IMR-90 (cell line): ENCODE results near the gene GABBR2.

Experiments used
- BHLHE40 ChIP-seq: fragments of 150-350 bp; IDR thresholded peaks from 2 replicates; pipeline ENCODE4 v1.6.1; 2016; ENCODE audit warnings: mild to moderate bottlenecking, low read depth, low read length
- CEBPB ChIP-seq: IDR thresholded peaks from 2 replicates; pipeline ENCODE4 v1.6.1; 2012; ENCODE audit warnings: low read depth, low read length, improper control_type of control experiment
- FOS ChIP-seq: fragments of 150-350 bp; IDR thresholded peaks from 2 replicates; pipeline ENCODE4 v1.6.1; 2016; ENCODE audit warnings: low read depth, low read length
- MAFK ChIP-seq: IDR thresholded peaks from 2 replicates; pipeline ENCODE4 v1.6.1; 2012; ENCODE audit warnings: low read depth, low read length, improper control_type of control experiment
- MAZ ChIP-seq: IDR thresholded peaks from 2 replicates; pipeline ENCODE4 v1.6.1; 2012; ENCODE audit warnings: low read depth, mild to moderate bottlenecking, low read length, improper control_type of control experiment, moderate library complexity, borderline replicate concordance
- NFE2L2 ChIP-seq: fragments of 150-350 bp; IDR thresholded peaks from 2 replicates; pipeline ENCODE4 v1.6.1; 2016; ENCODE audit warnings: low read depth, mild to moderate bottlenecking, low read length
- POLR2A ChIP-seq: IDR thresholded peaks from 2 replicates; pipeline ENCODE4 v1.6.1; 2012; ENCODE audit warnings: mild to moderate bottlenecking, low read depth, low read length
- RAD21 ChIP-seq: IDR thresholded peaks from 2 replicates; pipeline ENCODE4 v1.6.1; 2012; ENCODE audit warnings: low read length, improper control_type of control experiment
- RCOR1 ChIP-seq: IDR thresholded peaks from 2 replicates; pipeline ENCODE4 v1.6.1; 2012; ENCODE audit warnings: mild to moderate bottlenecking, low read length, improper control_type of control experiment; ENCODE audit not compliant: insufficient replicate concordance
- RFX5 ChIP-seq: IDR thresholded peaks from 2 replicates; pipeline ENCODE4 v1.8.0; 2012; ENCODE audit warnings: low read depth, mild to moderate bottlenecking, low read length, moderate library complexity
- TF ChIP-seq, protein P1 (sequence below): conservative IDR thresholded peaks from 2 replicates; pipeline ENCODE4 v1.5.1; 2012; ENCODE audit warnings: mild to moderate bottlenecking, low read depth, low read length, improper control_type of control experiment

GRCh38 chr9:98519641-98520040 lies 189.1 kb downstream of the GABBR2 start:
- TF ChIP-seq, protein P1, sequence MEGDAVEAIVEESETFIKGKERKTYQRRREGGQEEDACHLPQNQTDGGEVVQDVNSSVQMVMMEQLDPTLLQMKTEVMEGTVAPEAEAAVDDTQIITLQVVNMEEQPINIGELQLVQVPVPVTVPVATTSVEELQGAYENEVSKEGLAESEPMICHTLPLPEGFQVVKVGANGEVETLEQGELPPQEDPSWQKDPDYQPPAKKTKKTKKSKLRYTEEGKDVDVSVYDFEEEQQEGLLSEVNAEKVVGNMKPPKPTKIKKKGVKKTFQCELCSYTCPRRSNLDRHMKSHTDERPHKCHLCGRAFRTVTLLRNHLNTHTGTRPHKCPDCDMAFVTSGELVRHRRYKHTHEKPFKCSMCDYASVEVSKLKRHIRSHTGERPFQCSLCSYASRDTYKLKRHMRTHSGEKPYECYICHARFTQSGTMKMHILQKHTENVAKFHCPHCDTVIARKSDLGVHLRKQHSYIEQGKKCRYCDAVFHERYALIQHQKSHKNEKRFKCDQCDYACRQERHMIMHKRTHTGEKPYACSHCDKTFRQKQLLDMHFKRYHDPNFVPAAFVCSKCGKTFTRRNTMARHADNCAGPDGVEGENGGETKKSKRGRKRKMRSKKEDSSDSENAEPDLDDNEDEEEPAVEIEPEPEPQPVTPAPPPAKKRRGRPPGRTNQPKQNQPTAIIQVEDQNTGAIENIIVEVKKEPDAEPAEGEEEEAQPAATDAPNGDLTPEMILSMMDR, result no peak
- TF ChIP-seq NFE2L2 (no peak), CEBPB (no peak), FOS (no peak), MAFK (no peak), POLR2A (no peak), RAD21 (no peak), RFX5 (no peak), MAZ (no peak), BHLHE40 (no peak), RCOR1 (no peak)
